NT2/D1 (cell line): ENCODE measurements around the gene OR9Q1.

Experiments used
- SUZ12 ChIP-seq: IDR thresholded peaks from 2 replicates; pipeline ENCODE4 v1.6.1; 2011; ENCODE audit not compliant: insufficient read length, insufficient read depth; ENCODE audit errors: extremely low read depth
- YY1 ChIP-seq: IDR thresholded peaks from 2 replicates; pipeline ENCODE4 v1.6.1; 2011; ENCODE audit not compliant: insufficient read length, insufficient read depth
- ZNF274 ChIP-seq: IDR thresholded peaks from 2 replicates; pipeline ENCODE4 v1.6.1; 2011; ENCODE audit warnings: mild to moderate bottlenecking, low read depth, low read length

DNA sequence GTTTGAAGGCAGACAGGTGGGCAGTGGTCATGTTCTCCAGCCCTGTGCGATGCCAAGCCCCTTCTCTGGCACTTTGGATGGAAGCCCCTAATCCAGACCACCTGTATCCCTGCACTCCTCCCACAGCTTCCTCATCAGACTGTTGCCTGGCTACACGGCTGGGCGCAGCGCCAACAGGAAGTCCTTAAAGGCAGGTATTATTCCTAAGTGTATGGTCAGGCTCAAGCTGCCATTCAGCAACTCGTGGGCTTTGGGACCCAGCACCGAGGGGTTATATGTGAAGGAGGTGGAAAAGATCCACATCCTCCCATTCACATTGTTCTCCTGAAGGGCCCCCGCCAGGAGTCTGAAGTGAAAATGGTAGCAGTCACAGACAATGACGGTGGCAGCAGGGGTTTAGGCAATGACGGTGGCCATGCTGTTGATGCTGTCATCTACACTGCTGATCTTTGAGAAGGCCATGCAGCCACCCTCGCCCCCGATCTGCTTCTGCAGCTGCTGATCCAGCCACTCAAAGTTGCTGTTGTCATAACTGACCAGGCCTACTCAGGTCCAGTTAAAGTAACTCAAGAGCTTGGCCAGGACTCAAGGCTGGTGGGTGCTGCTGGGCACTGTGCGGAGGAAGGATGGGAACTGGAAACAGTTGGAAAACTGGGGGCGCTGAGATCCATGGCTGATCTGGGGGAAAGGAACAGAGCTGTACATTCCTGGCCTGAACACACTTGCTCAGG is 34.8 kb downstream of the OR9Q1 start:
- TF ChIP-seq SUZ12 (no peak), YY1 (no peak), ZNF274 (no peak)
